Embryonic facial prominence (tissue), 1 donor: ENCODE results near the gene ZDHHC12.

Experiments
- DNase-seq: peaks from one replicate; pipeline ENCODE4 v3.0.0-alpha.2; 2016; ENCODE audit errors: extremely low spot score

ZDHHC12 gene

GRCh38 chr9:128729766-128730517, 6.0 kb upstream of the ZDHHC12 start:
- DNase-seq: no peak

- DNase-seq: no peak
These were observed 5.4 kb upstream of the ZDHHC12 start for GRCh38 chr9:128729302-128729701.

GRCh38 chr9:128728298-128728697, 4.4 kb upstream of the ZDHHC12 start:
- no peak for DNase-seq

- DNase-seq: no peak
These were observed 3.8 kb upstream of the ZDHHC12 start for GRCh38 chr9:128727640-128728248.

- no peak for DNase-seq
These were observed 851 bp upstream of the ZDHHC12 start for GRCh38 chr9:128724744-128725211.

GRCh38 chr9:128723352-128723865, 518 bp downstream of the ZDHHC12 start:
- DNase-seq: no peak

- no peak for DNase-seq
These were observed 1.3 kb downstream of the ZDHHC12 start for GRCh38 chr9:128722380-128723351.

- no peak for DNase-seq
These were observed 2.4 kb downstream of the ZDHHC12 start for GRCh38 chr9:128721487-128722010.

- no peak for DNase-seq
These were observed 3.0 kb downstream of the ZDHHC12 start for GRCh38 chr9:128720841-128721486.

- no peak for DNase-seq
These were observed 3.9 kb downstream of the ZDHHC12 start for GRCh38 chr9:128719919-128720605.

- DNase-seq: no peak
These were observed 5.5 kb downstream of the ZDHHC12 start for GRCh38 chr9:128718475-128718874.

- no peak for DNase-seq
These were observed 5.9 kb downstream of the ZDHHC12 start for GRCh38 chr9:128718047-128718446.

GRCh38 chr9:128716581-128717254, 7.2 kb downstream of the ZDHHC12 start:
- DNase-seq: no peak

- DNase-seq: no peak
These were observed 8.5 kb downstream of the ZDHHC12 start for GRCh38 chr9:128715436-128715750.

- no peak for DNase-seq
These were observed 9.1 kb downstream of the ZDHHC12 start for GRCh38 chr9:128714586-128715435.

- no peak for DNase-seq
These were observed 9.9 kb downstream of the ZDHHC12 start for GRCh38 chr9:128713941-128714573.

GRCh38 chr9:128713411-128713780, 10.5 kb downstream of the ZDHHC12 start:
- DNase-seq: no peak

- no peak for DNase-seq
These were observed 11.2 kb downstream of the ZDHHC12 start for GRCh38 chr9:128712451-128713410.
